Measurements from ENCODE around the gene B4GALT3.

- TF ChIP-seq, protein P1, sequence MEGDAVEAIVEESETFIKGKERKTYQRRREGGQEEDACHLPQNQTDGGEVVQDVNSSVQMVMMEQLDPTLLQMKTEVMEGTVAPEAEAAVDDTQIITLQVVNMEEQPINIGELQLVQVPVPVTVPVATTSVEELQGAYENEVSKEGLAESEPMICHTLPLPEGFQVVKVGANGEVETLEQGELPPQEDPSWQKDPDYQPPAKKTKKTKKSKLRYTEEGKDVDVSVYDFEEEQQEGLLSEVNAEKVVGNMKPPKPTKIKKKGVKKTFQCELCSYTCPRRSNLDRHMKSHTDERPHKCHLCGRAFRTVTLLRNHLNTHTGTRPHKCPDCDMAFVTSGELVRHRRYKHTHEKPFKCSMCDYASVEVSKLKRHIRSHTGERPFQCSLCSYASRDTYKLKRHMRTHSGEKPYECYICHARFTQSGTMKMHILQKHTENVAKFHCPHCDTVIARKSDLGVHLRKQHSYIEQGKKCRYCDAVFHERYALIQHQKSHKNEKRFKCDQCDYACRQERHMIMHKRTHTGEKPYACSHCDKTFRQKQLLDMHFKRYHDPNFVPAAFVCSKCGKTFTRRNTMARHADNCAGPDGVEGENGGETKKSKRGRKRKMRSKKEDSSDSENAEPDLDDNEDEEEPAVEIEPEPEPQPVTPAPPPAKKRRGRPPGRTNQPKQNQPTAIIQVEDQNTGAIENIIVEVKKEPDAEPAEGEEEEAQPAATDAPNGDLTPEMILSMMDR (conservative IDR thresholded peaks at IDR 0.05 in 1 of 2, IDR thresholded peaks at IDR 0.05 in 1 of 2; ENCODE audit: extremely low read depth in 1 of 2, insufficient read depth in 1 of 2, low read depth in 1 of 2, low read length in 2 of 2), result no peak
- no peak for TF ChIP-seq EZH2 (IDR thresholded peaks at IDR 0.05; ENCODE audit: borderline replicate concordance, low read length)
These were observed 5.6 kb downstream of the B4GALT3 start for GRCh38 chr1:161171696-161172095.
